WTC11 (cell line): Measurements from ENCODE around the gene P2RY6. TPM values are rescaled to one million over a fixed set of nuclear protein-coding genes. Genes with fewer than 3 reads are reported as not detected.

Experiments
- ATAC-seq: fragments of 200-7000 bp; cut with Tn5 transposase; 2 replicates; pipeline ENCODE4 v1.10.0; 2021; ENCODE audit warnings: mild to moderate bottlenecking, moderate library complexity
- CTCF ChIA-PET: fragments of 300-600 bp; sonication (Branson Sonifier 250); formaldehyde crosslinking; loops from one replicate; lab custom pipeline; 2021; ENCODE audit warnings: antibody characterized with exemption; lab: Charles Lee
- POLR2A ChIA-PET: fragments of 350-600 bp; sonication (Branson Sonifier 250); formaldehyde crosslinking; loops from one replicate; lab custom pipeline; 2021; ENCODE audit warnings: antibody characterized with exemption; lab: Charles Lee
- DNase-seq: peaks from one replicate; pipeline ENCODE4 v3.0.0; 2021; ENCODE audit warnings: low spot score
- H3K27ac Mint-ChIP-seq: 2 replicates; pipeline ENCODE4 v1.8.0; 2021; ENCODE audit warnings: mixed read lengths
- H3K27me3 Mint-ChIP-seq: 2 replicates; pipeline ENCODE4 v1.8.0; 2021; ENCODE audit warnings: low read depth, mild to moderate bottlenecking, moderate library complexity, mixed read lengths
- H3K36me3 Mint-ChIP-seq: 2 replicates; pipeline ENCODE4 v1.8.0; 2021; ENCODE audit warnings: mixed read lengths
- H3K4me1 Mint-ChIP-seq: 2 replicates; pipeline ENCODE4 v1.8.0; 2022; ENCODE audit warnings: mixed read lengths
- H3K4me3 Mint-ChIP-seq: 2 replicates; pipeline ENCODE4 v1.8.0; 2021; ENCODE audit warnings: mild to moderate bottlenecking, moderate library complexity, mixed read lengths
- H3K9me3 Mint-ChIP-seq: 2 replicates; pipeline ENCODE4 v1.8.0; 2021; ENCODE audit warnings: mixed read lengths
- AR ChIP-seq: fragments of 250-450 bp; sonication (Bioruptor Pico); IDR thresholded peaks from 2 replicates; pipeline ENCODE4 v1.9.0; 2021; ENCODE audit warnings: mild to moderate bottlenecking
- CREM ChIP-seq: sonication (generic); formaldehyde crosslinking; IDR thresholded peaks from 2 replicates; pipeline ENCODE4 v1.8.1; 2022; ENCODE audit warnings: mild to moderate bottlenecking, missing genetic modification reagents, moderate library complexity
- CTCF ChIP-seq: fragments of 200-600 bp; IDR thresholded peaks from 2 replicates; pipeline ENCODE4 v1.8.0; 2022; ENCODE audit warnings: antibody characterized with exemption
- E2F5 ChIP-seq: sonication (generic); formaldehyde crosslinking; IDR thresholded peaks from 2 replicates; pipeline ENCODE4 v1.8.1; 2022; ENCODE audit warnings: mild to moderate bottlenecking, moderate library complexity, missing genetic modification reagents
- ERG ChIP-seq: fragments of 250-450 bp; sonication (Bioruptor Pico); IDR thresholded peaks from 2 replicates; pipeline ENCODE4 v1.8.0; 2021; ENCODE audit warnings: mild to moderate bottlenecking
- FOXK1 ChIP-seq: sonication (generic); formaldehyde crosslinking; IDR thresholded peaks from 2 replicates; pipeline ENCODE4 v1.8.0; 2022; ENCODE audit warnings: mild to moderate bottlenecking, moderate library complexity, missing genetic modification reagents
- IRF1 ChIP-seq: sonication (generic); formaldehyde crosslinking; IDR thresholded peaks from 2 replicates; pipeline ENCODE4 v1.8.0; 2023; ENCODE audit warnings: missing genetic modification reagents
- NFATC4 ChIP-seq: fragments of 250-450 bp; sonication (Bioruptor Pico); IDR thresholded peaks from 2 replicates; pipeline ENCODE4 v1.9.0; 2021; ENCODE audit warnings: mild to moderate bottlenecking
- NFE2L1 ChIP-seq: sonication (generic); formaldehyde crosslinking; IDR thresholded peaks from 2 replicates; pipeline ENCODE4 v1.8.1; 2023; ENCODE audit warnings: missing genetic modification reagents
- NR3C1 ChIP-seq: sonication (generic); formaldehyde crosslinking; conservative IDR thresholded peaks from 2 replicates; pipeline ENCODE4 v1.8.1; 2023; ENCODE audit warnings: low read depth, mild to moderate bottlenecking, missing genetic modification reagents
- PRDM15 ChIP-seq: sonication (generic); formaldehyde crosslinking; IDR thresholded peaks from 2 replicates; pipeline ENCODE4 v1.8.0; 2022; ENCODE audit warnings: missing genetic modification reagents
- SMAD4 ChIP-seq: sonication (generic); formaldehyde crosslinking; IDR thresholded peaks from 2 replicates; pipeline ENCODE4 v1.8.0; 2022; ENCODE audit warnings: mild to moderate bottlenecking, missing genetic modification reagents
- SOX15 ChIP-seq: fragments of 250-450 bp; sonication (Bioruptor Pico); IDR thresholded peaks from 2 replicates; pipeline ENCODE4 v1.9.0; 2021; ENCODE audit warnings: mild to moderate bottlenecking
- TEAD1 ChIP-seq: sonication (generic); formaldehyde crosslinking; IDR thresholded peaks from 2 replicates; pipeline ENCODE4 v1.8.0; 2022; ENCODE audit warnings: mild to moderate bottlenecking, missing genetic modification reagents
- ZNF281 ChIP-seq: sonication (generic); formaldehyde crosslinking; IDR thresholded peaks from 2 replicates; pipeline ENCODE4 v1.8.0; 2023; ENCODE audit warnings: mild to moderate bottlenecking, missing genetic modification reagents
- ZNF425 ChIP-seq: fragments of 250-450 bp; sonication (Bioruptor Pico); conservative IDR thresholded peaks from 2 replicates; pipeline ENCODE4 v1.9.0; 2021; ENCODE audit warnings: mild to moderate bottlenecking
- ZNF512 ChIP-seq: sonication (generic); formaldehyde crosslinking; IDR thresholded peaks from 2 replicates; pipeline ENCODE4 v1.8.1; 2022; ENCODE audit warnings: missing genetic modification reagents, borderline replicate concordance
- total RNA-seq: library from RNA; stranded (reverse); gene quantifications from 3 replicates; pipeline ENCODE4 v1.2.3, GENCODE V29; 2021

P2RY6 gene
- total RNA-seq, 1 experiment from 2014 or later = not detected

- TF ChIP-seq ZNF281 = no peak
- no peak for TF ChIP-seq TEAD1
- no peak for TF ChIP-seq IRF1
- TF ChIP-seq E2F5 = no peak
- no peak for TF ChIP-seq ZNF425 (CRISPR knock-in tag)
- TF ChIP-seq CREM = no peak
- no peak for TF ChIP-seq SMAD4 (CRISPR knock-in tag)
- no peak for TF ChIP-seq ZNF512
- no peak for TF ChIP-seq SOX15 (CRISPR knock-in tag)
- TF ChIP-seq NFE2L1 (CRISPR knock-in tag) = no peak
- no peak for TF ChIP-seq PRDM15 (CRISPR knock-in tag)
- no peak for TF ChIP-seq NFATC4 (CRISPR knock-in tag)
- H3K27me3 Mint-ChIP-seq = no peaks in the 10 kb centered on the region; the same call in 1 of the 2 replicates
- POLR2A ChIA-PET = no interaction called here
- H3K4me1 Mint-ChIP-seq = peaks cover under 1% of the 10 kb centered on the region
- DNase-seq (no peak), ATAC-seq (no peak)
- no peaks in the 10 kb centered on the region for H3K36me3 Mint-ChIP-seq
- no peaks in the 10 kb centered on the region for H3K9me3 Mint-ChIP-seq
- no peak overlapping the region for H3K4me3 Mint-ChIP-seq
- no peak overlapping the region for H3K27ac Mint-ChIP-seq
- CTCF ChIA-PET = interaction anchor here (0.6 to 1.4 kb wide), 4 partner anchors 10 to 360 kb away, joined by 3 to 4 read pairs (median 4); no protein-coding TSS in a partner anchor
Observed at GRCh38 chr11:73277467-73277866, 5.3 kb downstream of the P2RY6 start.

GRCh38 chr11:73280626-73281025 lies 8.5 kb downstream of the P2RY6 start:
- ATAC-seq (no peak), DNase-seq (no peak)
- no peak overlapping the region for H3K4me3 Mint-ChIP-seq
- H3K27me3 Mint-ChIP-seq = no peaks in the 10 kb centered on the region; the same call in none of the 2 replicates
- no peak overlapping the region for H3K27ac Mint-ChIP-seq
- H3K36me3 Mint-ChIP-seq = no peaks in the 10 kb centered on the region
- ChIA-PET POLR2A (no interaction called here), CTCF (interaction anchor here (0.8 to 1.6 kb wide), 4 partner anchors 10 to 71 kb away, joined by 3 to 6 read pairs (median 4); no protein-coding TSS in a partner anchor)
- H3K4me1 Mint-ChIP-seq = no peaks in the 10 kb centered on the region
- no peaks in the 10 kb centered on the region for H3K9me3 Mint-ChIP-seq
- TF ChIP-seq FOXK1 (CRISPR knock-in tag) (no peak), NFATC4 (CRISPR knock-in tag) (no peak), SOX15 (CRISPR knock-in tag) (no peak), CTCF (no peak), NR3C1 (CRISPR knock-in tag) (no peak), AR (CRISPR knock-in tag) (no peak), ERG (CRISPR knock-in tag) (no peak)
